WTC11 (cell line): ENCODE measurements around the gene DHRS7B.

ENCODE experiments used
- ATF2 ChIP-seq: sonication (generic); formaldehyde crosslinking; IDR thresholded peaks from 2 replicates; pipeline ENCODE4 v1.8.1; 2022; ENCODE audit warnings: low read depth, missing genetic modification reagents, borderline replicate concordance
- CREB1 ChIP-seq: sonication (generic); formaldehyde crosslinking; IDR thresholded peaks from 2 replicates; pipeline ENCODE4 v1.8.0; 2023; ENCODE audit warnings: mild to moderate bottlenecking, missing genetic modification reagents
- FOXJ3 ChIP-seq: sonication (generic); formaldehyde crosslinking; IDR thresholded peaks from 2 replicates; pipeline ENCODE4 v1.9.0; 2021; ENCODE audit warnings: missing genetic modification reagents, mild to moderate bottlenecking, borderline replicate concordance
- JUN ChIP-seq: sonication (generic); formaldehyde crosslinking; IDR thresholded peaks from 2 replicates; pipeline ENCODE4 v1.8.0; 2023; ENCODE audit warnings: mild to moderate bottlenecking, missing genetic modification reagents
- MAX ChIP-seq: sonication (generic); formaldehyde crosslinking; IDR thresholded peaks from 2 replicates; pipeline ENCODE4 v1.8.0; 2022; ENCODE audit warnings: mild to moderate bottlenecking, missing genetic modification reagents
- NFE2L1 ChIP-seq: sonication (generic); formaldehyde crosslinking; IDR thresholded peaks from 2 replicates; pipeline ENCODE4 v1.8.1; 2023; ENCODE audit warnings: missing genetic modification reagents
- NR3C1 ChIP-seq: sonication (generic); formaldehyde crosslinking; conservative IDR thresholded peaks from 2 replicates; pipeline ENCODE4 v1.8.1; 2023; ENCODE audit warnings: low read depth, mild to moderate bottlenecking, missing genetic modification reagents
- PRDM15 ChIP-seq: sonication (generic); formaldehyde crosslinking; IDR thresholded peaks from 2 replicates; pipeline ENCODE4 v1.8.0; 2022; ENCODE audit warnings: missing genetic modification reagents
- TCF7 ChIP-seq: sonication (generic); formaldehyde crosslinking; IDR thresholded peaks from 2 replicates; pipeline ENCODE4 v1.8.0; 2022; ENCODE audit warnings: mild to moderate bottlenecking, low read depth, missing genetic modification reagents, moderate library complexity
- ZNF281 ChIP-seq: sonication (generic); formaldehyde crosslinking; IDR thresholded peaks from 2 replicates; pipeline ENCODE4 v1.8.0; 2023; ENCODE audit warnings: mild to moderate bottlenecking, missing genetic modification reagents
- TF ChIP-seq, protein P1 (sequence below): sonication (generic); formaldehyde crosslinking; IDR thresholded peaks from 2 replicates; pipeline ENCODE4 v1.8.1; 2023; ENCODE audit warnings: mild to moderate bottlenecking, missing genetic modification reagents, moderate library complexity
- TF ChIP-seq, protein P2 (sequence below): sonication (generic); formaldehyde crosslinking; IDR thresholded peaks from 2 replicates; pipeline ENCODE4 v1.8.0; 2022; ENCODE audit warnings: mild to moderate bottlenecking, missing genetic modification reagents
- TF ChIP-seq, protein P3 (sequence below): fragments of 200-600 bp; IDR thresholded peaks from 2 replicates; pipeline ENCODE4 v1.8.0; 2022; ENCODE audit warnings: antibody characterized with exemption
- TF ChIP-seq, protein P4 (sequence below): sonication (generic); formaldehyde crosslinking; conservative IDR thresholded peaks from 2 replicates; pipeline ENCODE4 v1.8.1; 2022; ENCODE audit warnings: mild to moderate bottlenecking, missing genetic modification reagents

GRCh38 chr17:21131137-21131536 is 4.4 kb downstream of the DHRS7B start:
- TF ChIP-seq ATF2 (CRISPR knock-in tag) (no peak), NR3C1 (no peak), TCF7 (CRISPR knock-in tag) (no peak), CREB1 (CRISPR knock-in tag) (no peak), FOXJ3 (CRISPR knock-in tag) (no peak), MAX (CRISPR knock-in tag) (no peak), NFE2L1 (CRISPR knock-in tag) (no peak), PRDM15 (CRISPR knock-in tag) (no peak), JUN (no peak), ZNF281 (no peak)
- TF ChIP-seq, protein P1, sequence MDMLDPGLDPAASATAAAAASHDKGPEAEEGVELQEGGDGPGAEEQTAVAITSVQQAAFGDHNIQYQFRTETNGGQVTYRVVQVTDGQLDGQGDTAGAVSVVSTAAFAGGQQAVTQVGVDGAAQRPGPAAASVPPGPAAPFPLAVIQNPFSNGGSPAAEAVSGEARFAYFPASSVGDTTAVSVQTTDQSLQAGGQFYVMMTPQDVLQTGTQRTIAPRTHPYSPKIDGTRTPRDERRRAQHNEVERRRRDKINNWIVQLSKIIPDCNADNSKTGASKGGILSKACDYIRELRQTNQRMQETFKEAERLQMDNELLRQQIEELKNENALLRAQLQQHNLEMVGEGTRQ (CRISPR knock-in tag): no peak
- TF ChIP-seq, protein P2, sequence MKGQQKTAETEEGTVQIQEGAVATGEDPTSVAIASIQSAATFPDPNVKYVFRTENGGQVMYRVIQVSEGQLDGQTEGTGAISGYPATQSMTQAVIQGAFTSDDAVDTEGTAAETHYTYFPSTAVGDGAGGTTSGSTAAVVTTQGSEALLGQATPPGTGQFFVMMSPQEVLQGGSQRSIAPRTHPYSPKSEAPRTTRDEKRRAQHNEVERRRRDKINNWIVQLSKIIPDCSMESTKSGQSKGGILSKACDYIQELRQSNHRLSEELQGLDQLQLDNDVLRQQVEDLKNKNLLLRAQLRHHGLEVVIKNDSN (CRISPR knock-in tag): no peak
- TF ChIP-seq, protein P3, sequence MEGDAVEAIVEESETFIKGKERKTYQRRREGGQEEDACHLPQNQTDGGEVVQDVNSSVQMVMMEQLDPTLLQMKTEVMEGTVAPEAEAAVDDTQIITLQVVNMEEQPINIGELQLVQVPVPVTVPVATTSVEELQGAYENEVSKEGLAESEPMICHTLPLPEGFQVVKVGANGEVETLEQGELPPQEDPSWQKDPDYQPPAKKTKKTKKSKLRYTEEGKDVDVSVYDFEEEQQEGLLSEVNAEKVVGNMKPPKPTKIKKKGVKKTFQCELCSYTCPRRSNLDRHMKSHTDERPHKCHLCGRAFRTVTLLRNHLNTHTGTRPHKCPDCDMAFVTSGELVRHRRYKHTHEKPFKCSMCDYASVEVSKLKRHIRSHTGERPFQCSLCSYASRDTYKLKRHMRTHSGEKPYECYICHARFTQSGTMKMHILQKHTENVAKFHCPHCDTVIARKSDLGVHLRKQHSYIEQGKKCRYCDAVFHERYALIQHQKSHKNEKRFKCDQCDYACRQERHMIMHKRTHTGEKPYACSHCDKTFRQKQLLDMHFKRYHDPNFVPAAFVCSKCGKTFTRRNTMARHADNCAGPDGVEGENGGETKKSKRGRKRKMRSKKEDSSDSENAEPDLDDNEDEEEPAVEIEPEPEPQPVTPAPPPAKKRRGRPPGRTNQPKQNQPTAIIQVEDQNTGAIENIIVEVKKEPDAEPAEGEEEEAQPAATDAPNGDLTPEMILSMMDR: no peak
- TF ChIP-seq, protein P4, sequence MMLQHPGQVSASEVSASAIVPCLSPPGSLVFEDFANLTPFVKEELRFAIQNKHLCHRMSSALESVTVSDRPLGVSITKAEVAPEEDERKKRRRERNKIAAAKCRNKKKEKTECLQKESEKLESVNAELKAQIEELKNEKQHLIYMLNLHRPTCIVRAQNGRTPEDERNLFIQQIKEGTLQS (CRISPR knock-in tag): no peak
